Transverse colon (tissue), 3 donors: ENCODE results near the gene FNBP1L.

Experiments used
- POLR2A ChIP-seq: fragments of 450-650 bp; IDR thresholded peaks from one replicate; pipeline ENCODE4 v1.6.1; 2016; ENCODE audit warnings: antibody characterized with exemption, mild to moderate bottlenecking, moderate library complexity
- TF ChIP-seq, protein P1 (sequence below), 5 experiments: fragments of 200-600 bp in 3 of 5; fragments of 450-650 bp in 2 of 5; sonication (generic) in 3 of 5; IDR thresholded peaks; 1 replicate in 2 of 5; 2 replicates in 3 of 5; pipeline ENCODE4 v1.5.1; 2016 to 2017; ENCODE audit warnings: antibody characterized with exemption in 5 of 5, inconsistent platforms in 3 of 5, mild to moderate bottlenecking in 2 of 5, moderate library complexity in 1 of 5

DNA sequence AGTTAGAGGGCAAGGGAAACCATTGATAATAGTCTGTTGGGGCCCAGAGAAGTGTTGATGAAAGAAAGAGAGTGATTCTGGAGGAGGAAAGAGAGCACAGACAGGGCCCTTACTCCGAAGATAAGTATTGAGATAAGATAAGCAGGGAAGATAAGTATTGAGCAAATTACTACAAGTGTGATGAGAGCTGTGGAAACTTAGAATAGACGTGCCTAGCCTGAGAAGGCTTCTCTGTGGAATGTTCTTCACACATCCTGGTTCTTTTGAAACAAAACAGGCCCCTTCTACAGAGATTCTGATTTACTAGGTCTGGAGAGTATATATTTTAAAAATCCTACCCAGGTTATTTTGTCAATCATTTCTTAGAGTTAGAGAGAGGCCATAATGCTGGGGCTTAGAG, 26.4 kb downstream of the FNBP1L start:
- TF ChIP-seq, protein P1, sequence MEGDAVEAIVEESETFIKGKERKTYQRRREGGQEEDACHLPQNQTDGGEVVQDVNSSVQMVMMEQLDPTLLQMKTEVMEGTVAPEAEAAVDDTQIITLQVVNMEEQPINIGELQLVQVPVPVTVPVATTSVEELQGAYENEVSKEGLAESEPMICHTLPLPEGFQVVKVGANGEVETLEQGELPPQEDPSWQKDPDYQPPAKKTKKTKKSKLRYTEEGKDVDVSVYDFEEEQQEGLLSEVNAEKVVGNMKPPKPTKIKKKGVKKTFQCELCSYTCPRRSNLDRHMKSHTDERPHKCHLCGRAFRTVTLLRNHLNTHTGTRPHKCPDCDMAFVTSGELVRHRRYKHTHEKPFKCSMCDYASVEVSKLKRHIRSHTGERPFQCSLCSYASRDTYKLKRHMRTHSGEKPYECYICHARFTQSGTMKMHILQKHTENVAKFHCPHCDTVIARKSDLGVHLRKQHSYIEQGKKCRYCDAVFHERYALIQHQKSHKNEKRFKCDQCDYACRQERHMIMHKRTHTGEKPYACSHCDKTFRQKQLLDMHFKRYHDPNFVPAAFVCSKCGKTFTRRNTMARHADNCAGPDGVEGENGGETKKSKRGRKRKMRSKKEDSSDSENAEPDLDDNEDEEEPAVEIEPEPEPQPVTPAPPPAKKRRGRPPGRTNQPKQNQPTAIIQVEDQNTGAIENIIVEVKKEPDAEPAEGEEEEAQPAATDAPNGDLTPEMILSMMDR (IDR thresholded peaks at IDR 0.05): no peak
- no peak for TF ChIP-seq POLR2A
